Activated CD4-positive, alpha-beta T cell treated with anti-CD3 and anti-CD28 coated beads, Interleukin-2, amount 50 U/mL, for 48 hours (primary cell): ENCODE measurements around the gene AGAP1.
"Not testable (repeated sequence)": the region's sequence is repeated elsewhere in the genome, so short reads cannot be mapped to it uniquely, and the experiment has no call there.

Experiments used
- DNase-seq, 2 experiments: peaks; one replicate each; pipeline ENCODE4 v3.0.0-alpha.2; 2020

AGAP1 gene

DNA sequence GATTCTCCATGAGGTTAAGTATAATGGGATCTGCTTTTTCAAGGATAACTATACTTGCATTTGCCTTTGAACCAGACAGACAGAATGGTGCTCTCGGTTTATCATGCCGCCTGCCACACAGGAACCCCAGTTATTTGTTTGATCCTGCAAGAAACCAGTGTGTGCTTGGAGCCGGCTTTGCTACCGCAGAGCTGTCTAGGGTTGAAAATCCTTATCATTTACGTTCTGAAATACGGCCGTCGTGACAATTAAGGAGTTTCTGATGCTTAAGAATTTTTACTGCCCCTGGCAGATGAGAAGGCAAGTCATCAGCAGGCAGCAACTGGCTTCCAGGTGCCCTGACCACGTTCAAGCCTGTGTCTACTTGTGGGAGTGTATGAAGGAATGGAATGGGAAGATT lies 562.3 kb downstream of the AGAP1 start:
- no peak for DNase-seq

DNA sequence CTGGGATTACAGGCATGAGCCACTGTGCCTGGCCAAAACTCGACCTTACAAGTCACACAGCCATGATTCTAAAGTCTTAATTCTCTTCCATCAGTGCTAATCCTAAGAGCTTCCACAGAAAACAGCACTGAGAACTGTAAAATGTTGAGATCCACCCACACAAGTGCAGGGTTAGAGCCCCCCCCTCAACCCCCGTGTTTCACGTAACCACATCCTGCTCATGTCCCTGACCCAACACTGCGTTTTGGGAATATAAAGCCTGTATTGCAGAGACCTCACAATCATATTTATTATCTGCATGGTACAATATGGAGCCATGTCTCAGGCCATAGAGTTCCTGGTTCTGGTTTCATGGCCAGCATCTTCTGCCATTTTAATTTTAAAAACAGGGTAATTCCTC lies 563.5 kb downstream of the AGAP1 start:
- DNase-seq, result no peak

DNA sequence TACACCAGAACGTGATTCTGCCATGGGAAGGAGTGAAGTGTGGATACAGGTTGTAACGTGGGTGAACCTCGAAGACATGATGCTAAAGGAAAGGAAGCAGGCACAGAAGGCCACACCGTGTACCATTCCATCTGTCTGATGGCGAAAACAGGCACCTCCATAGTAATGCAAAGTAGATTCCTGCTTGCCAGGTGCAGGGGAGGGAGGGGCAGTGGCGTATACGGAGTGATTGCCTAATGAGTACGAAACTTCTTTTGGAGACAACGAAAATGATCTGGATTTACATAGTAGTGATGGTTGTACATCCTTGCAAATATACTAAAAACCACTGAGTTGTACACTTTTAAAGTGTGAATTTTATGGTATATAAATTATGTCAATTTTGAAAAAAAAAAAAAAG lies 567.7 kb downstream of the AGAP1 start:
- no peak for DNase-seq

DNA sequence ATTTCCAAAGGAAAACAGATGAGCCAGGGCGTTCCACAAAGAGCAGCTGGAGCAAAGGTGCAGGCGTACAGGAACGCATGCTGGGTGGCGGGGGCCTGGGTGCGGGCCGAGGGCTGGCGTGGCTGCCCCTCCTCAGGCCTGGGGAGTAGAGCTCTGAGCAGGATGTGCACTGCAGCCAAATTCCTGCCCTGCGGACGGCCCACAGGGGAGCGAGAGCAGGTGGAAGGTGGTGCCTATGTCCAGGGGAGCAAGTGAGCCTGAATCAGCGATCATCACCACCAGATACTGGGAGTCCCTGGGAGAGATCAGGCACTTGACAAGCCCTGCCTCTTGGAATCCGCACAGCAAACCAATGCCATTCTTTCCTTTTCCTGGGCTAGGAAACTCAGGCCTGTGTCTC lies 568.1 kb downstream of the AGAP1 start:
- no peak for DNase-seq

DNA sequence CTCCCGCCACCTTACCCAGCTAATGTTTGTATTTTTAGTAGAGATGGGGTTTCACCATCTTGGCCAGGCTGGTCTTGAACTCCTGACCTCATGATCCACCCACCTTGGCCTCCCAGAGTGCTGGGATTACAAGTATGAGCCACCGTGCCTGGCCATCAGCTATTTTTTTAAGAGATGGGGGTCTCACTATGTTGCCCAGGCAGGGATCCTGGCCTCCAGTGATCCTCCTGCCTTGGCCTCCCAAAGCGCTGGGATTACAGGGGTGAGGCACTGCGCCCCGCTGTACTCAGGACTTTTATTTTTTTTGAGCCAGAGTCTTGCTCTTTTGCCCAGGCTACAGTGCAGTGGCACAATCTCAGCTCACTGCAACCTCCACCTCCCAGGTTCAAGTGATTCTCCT lies 569.0 kb downstream of the AGAP1 start:
- DNase-seq, result not testable (repeated sequence)

DNA sequence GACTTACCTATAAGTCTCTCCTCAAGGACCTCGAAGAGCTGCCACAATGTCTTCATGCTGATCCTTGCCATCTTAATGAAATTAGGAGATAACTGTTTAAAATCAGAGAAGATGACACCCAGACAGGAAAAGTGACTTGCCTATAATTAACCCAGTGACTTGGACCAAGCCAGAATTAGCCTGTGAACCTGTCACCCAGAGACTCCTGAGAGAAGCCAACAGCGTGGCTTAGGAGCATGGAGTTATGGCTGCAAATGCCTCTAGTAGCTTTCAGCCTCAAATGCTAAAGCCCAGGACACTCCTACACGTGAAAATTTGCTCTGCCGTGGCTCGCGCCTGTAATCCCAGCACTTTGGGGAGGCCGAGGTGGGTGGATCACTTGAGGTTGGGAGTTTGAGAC lies 570.2 kb downstream of the AGAP1 start:
- no peak for DNase-seq

DNA sequence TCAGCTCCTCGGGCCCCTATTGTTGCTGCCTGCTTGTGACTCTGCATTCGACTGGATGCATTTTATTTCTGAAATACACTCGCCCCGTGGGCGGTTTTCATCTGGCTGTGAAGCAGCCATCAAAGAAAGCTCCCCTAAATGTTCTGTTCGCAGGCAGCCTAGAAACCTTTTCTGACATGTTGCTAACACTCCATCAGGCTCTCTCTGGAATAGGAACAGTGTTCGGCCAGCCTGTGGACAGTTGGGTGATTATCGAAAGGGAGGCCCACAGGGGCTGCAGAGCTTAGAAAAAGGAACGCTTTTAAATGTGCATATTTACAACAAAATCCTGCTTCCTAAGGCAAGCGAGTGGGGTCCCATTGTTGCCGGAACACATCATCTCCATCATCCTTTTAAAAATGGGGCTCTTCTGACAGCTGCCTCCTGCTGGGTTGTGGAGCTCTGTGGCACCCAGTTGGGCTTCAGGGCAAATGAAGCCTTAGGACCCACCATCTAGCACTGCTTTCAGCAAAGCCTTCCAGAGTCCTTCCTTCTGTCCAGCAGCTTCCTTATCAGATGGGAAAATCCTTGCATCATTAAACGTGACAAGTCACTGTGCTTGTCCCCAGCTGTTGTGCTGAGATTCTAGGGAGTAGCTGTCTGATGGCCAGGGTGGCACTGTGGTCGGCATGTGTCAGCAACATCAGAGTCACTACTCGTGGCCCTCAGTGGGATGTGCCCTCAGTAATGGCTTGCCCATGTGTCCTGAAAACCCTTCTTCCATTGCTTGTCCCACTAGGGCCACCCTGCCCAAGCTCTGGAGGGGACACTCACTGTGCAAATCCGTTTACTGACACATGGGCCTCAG lies 571.7 kb downstream of the AGAP1 start:
- no peak for DNase-seq

DNA sequence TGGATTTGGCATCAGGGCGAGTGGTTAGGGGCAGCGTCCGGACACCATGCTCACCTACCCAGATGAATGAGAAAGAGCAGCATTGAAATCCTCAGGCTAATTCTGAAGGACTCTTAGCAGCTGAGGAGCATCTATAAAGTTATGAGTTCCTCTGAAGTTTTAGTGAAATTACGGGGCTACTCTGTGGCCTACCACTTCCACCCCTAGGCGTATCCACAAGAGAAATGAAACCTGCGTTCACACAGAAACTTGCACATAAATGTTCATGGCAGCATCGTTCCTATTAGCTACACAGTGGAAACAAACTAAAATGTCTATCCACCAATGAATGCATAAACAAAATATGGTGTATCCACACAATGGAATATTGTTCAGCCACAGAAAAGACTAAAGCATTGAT lies 576.4 kb downstream of the AGAP1 start:
- no peak for DNase-seq

DNA sequence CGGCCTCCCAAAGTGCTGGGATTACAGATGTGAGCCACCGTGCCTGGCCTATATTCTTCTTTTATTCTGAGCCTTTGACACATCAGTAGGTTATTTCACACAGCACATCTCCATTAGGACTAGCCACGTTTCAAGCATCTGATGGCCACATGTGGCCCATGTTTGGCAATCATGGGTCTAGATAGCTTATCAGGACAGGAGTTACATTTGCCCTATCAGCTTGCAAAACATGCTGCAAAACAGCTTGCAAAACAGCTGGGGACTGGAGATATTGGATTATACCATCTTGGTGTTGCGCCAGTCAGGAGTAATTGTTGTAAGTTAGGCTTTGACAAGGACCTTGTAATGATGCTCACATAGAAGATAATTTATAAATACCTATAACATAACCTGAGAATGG lies 579.4 kb downstream of the AGAP1 start:
- no peak for DNase-seq

DNA sequence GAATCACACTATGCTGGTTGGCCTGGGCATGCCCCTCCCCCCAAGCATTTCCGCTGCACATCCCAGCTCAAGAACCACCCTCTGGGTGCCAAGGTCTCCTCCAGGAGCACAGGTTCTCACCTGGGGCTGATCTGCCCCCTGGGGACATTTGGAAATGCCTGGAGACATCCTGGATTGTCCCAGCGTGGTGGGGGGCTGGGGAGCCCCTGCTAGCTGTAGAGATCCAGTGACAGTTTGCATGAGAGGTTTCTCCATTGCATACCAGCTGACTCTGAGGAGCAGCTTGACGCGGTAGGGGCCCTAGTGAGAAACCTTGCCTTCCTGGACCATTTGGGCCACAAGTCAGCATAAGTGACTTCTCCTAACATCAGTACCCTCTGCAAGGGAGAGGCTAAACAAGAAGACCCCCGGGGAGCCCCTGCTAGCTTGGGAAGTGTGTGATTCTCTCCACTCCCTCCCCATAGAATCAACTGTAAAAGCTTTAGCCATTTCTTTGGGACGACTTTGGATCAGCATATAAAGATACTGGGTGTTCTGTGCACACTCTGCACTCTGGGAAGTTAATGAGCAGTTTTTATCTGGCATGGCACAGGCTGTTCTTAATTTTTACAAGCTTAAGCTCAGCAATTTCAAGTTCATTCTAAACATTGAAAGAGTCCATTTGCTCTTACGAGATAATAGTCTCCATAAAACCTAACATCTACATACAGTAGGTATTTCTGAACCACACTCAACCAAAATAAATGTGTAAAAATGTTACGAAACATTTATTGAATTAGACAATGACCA lies 580.2 kb downstream of the AGAP1 start:
- no peak for DNase-seq

DNA sequence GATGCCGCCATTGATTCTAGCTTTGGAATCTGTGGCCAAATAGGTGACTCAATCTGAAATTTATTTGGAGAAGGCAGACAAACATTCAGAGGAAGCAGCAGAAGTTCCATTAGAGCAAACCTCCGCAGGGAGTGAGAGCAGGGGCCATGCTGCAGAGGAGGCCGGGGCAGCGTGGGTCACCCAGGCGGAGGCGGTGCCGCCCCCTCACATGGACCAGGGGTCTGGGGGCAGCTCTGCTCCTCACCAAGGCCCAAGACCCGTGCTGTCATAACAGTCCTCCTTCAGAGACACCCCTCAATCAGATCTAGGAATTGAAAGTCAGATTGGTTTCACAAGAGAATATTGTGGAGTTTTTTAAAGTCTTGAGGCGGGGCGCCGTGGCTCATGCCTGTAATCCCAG lies 582.0 kb downstream of the AGAP1 start:
- DNase-seq, result no peak

DNA sequence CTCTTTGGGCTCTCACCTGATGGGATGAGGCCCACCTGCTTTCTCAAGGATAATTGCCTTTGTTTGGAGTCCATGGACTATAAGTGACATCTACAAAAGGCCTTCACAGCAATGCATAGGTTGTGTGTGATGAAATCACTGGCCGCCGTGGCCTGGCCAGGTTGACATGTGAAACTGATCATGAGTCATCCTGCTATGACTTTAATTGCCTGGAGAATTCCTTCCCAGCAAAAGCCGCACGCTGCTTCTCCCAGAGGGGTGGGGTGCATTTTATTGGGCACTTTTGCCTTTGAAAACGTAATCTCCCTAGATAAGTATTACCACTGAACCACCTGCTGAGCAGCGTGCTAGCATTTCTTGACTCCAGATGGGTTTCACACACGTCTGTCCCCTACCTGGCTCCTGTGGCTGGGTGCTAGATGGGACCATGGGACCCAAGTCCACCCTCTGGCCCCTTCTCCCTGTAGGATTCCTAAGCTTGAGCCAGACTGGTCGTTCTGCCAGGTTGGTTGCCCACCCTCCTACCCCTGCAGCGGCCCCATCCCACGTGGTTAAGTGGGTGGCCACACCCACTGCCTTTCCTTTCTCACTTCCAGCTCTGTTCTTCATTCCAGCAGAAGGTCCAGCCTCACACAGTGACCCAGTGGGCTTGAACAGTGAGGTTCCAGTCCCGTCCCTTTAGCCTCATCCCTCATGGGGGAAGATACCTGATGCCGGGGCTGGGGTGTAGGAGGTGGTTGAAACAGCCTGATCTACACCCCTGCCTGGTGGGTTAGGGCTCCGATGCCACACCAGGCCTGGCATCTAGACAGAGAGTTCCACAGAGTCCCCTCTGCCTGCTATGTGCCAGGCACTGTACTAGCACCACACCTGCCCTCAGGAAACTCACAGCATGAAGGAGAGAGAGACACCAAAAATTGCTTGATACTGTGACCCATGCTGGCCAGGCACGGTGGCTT lies 584.7 kb downstream of the AGAP1 start:
- DNase-seq, result no peak

DNA sequence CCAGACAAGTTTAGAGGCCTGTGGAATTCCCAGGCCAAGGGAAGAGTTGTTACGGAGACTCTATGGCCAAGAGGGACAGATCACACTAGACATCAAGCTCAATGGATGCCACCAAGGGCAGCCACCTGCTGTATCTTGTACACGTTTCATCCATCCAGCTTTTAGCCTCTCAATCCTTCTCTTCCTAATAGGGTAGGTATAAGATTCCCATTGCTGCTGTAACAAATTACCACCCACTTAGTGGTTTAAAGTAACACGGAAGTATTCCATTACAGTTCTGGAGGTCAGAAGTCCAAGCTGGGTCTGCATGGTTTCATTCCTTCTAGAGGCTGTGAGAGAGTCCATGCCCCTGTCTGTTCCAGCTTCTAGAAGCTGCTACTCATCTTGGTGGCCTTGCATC lies 586.6 kb downstream of the AGAP1 start:
- no peak for DNase-seq

DNA sequence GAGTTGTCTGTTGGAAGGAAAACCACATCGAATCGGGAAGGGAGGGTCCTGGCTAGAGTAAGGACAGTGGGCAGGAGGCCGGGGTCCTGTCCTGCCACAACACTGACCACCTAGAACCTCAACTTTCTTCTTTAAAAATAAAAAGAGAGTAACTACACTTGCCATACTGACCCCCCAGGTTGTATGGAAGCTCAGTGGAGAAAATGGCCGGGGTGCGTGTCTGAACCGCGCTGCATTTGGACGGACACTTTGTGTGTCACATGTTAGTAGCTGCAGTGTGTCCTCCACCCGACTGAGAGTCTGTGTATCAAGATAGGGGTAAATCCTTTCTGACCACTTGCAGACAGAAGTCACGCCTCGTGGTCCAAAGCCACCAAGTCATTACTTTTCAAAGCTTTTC lies 587.3 kb downstream of the AGAP1 start:
- DNase-seq, result no peak

DNA sequence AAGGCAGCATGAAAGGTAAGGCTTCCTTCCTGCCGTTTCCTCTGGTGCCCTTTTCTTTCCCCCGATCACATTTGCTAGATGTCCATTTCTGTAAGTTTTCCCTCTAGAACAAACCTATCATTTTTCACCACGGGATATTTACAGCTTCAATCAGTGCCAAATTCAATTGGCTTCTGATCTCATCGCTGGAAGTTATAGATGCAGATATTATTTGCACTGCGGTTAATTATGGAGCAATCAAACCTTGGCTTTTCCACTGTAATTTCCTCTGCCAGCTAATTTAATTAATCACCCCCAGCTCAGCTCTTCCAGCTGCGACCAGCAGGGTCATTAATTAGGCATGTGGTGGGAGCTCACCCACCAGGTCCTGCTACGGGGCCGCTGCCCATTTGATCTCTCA lies 588.2 kb downstream of the AGAP1 start:
- no peak for DNase-seq

DNA sequence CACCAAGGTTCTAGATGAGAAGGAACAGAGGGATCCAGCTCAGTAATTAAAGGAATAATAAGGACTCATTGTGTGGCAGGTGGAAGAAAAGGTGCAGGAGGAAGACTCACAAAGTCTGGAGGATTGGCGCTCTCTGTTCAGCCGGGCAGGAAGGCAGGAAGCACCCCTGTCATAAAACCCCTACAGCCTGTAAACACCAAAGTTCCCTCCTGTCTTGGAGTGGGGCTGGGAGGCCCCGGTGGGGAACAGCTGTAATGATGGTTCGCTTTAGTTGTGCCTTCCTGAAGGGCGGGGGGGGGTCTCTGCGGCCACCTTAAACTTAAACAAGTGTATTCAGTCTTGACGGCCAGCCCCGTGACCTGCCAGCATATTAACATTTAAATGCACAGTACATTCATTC lies 590.1 kb downstream of the AGAP1 start:
- DNase-seq, result no peak

DNA sequence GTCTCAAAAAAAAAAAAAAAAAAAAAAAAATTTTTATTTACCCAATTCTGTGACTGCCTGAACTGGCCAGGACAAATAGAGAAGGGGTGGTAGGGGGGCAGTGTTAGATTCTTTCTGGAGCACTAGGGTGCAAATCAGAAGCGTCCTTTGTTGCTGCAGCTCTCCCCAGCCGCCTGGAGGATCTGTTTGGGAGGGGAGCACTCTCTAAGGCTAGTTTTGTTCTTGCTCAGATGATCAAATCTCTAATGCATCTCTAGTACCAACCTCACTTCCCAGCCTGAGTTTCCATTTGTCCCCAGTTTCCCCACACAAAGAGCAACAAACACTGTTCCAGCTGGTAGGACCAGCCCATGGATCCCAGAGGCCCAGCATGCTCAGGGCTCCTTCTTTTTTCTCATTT lies 591.4 kb downstream of the AGAP1 start:
- no peak for DNase-seq

DNA sequence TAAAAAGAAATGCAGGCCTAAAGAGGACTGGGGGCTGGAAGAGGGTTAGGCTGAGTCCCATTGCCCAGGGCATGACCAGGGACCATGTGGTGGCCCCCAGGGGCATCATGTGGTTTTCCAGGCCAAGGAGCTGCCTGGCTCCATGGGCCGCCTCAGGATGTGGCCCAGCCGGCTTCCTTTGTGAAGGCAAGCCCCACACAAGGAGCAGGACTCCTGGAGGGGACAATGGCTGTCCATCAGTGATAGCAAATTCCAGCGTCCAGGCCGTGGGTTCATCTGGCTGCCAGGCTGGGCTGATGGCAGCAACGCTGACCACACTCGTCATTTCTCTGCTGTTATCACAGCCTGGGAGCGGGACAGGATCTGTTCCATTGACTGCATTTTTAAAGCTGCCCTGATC lies 591.8 kb downstream of the AGAP1 start:
- DNase-seq, result no peak

DNA sequence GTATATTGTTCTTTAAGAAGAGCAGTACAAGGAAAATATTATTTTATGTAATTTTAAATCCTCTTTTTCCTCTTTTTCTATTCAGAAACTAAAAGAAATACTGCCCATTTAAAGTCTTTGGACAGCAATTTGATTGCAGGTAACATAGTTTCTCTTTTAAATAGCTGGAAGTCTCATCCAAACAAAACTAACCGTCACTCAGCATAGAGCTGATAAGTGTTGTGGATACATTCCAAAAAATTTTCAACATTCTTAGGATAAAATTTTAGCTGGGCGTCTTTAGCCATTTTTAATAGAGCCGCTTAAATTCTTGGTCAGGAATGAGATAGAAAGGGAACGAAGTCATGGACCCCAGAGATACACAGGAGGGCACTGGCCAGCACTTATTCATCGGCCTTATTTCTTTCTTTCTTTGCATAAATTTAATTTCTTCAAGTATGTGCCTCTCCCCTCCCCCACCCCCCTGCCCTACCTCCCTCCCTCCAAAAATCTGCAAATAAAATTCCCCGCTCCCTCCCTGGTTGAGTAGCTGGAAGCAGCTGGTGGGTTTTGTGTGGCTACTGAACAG lies 592.6 kb downstream of the AGAP1 start:
- DNase-seq, result no peak

DNA sequence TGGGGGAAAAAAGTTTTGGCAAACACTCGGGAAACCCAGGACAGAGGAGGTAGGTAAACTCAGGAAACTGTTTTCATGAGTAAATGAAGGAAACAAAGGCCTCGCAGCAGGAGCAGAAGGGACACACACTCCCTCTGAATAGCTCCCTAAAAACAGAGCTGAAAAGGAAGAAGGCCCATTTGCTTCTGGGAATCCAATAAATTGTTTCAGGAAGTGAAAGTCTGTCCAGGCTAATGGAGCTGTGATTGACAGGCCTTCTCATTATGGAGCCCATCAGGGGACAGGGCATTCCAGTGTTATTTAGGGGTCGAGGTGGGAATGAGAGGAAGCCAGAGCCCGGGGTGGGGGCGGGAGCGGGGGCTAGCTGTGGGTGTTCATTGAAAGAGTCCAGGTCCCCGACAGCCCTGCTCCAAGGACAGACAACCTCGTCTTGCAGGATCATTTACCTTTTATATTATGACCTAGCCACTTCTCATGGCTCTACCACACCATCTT lies 593.2 kb downstream of the AGAP1 start:
- no peak for DNase-seq

DNA sequence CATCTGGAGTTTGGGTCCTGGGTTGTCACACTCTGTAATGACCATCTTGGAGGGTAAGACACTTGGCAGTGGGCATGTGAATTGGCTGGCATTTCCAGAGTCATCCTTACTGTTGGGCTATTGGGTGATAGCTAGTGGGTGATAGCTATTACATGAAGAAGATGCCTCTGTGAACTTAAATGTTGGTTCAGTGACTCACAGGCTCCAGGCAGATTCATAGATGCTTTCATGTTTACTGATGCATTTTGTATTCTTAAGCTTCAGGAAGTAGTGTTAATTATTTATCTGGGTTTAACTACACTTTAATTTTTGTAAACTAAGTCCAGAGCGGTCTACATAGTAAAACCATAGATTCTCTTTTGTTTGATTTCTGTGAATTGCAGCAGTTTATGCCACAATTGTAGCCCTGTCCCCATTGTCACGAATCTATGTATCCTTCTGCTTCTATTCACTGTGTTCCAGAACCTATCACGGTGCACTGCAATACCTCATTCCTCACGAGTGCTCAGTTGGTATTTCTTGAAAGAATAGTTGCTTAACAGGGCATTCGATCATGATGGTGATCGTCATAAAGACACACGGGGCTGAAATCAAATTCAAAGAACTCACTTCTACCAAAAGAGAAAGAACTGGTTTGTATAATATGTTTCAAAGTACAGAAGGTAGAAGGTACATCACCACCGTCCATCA lies 594.7 kb downstream of the AGAP1 start:
- no peak for DNase-seq
